Central memory CD8-positive, alpha-beta T cell (primary cell): ENCODE results near the gene ZSWIM7.
A peak's percentile ranks its signal among the peaks of the same experiment; 100 is the strongest.

Experiments used
- ATAC-seq: fragments of 150-1000 bp; cut with Tn5 transposase; replicated peaks from 2 replicates; pipeline ENCODE4 v1.10.0; 2022; ENCODE audit warnings: mild to moderate bottlenecking, moderate FRiP score, moderate number of reproducible peaks; ENCODE audit not compliant: poor library complexity, severe bottlenecking; ENCODE audit errors: extremely low read depth
- DNase-seq, 2 donors: peaks; one replicate each; pipeline ENCODE4 v3.0.0; 2021; ENCODE audit warnings: low spot score in 2 of 2
- H3K27ac Mint-ChIP-seq: one replicate; pipeline ENCODE4 v1.8.0; 2022; ENCODE audit warnings: low read depth, mild to moderate bottlenecking, moderate library complexity, mixed read lengths
- H3K27me3 Mint-ChIP-seq: one replicate; pipeline ENCODE4 v1.8.0; 2022; ENCODE audit warnings: mixed read lengths
- H3K36me3 Mint-ChIP-seq: one replicate; pipeline ENCODE4 v1.8.0; 2022; ENCODE audit warnings: mild to moderate bottlenecking, moderate library complexity, mixed read lengths; ENCODE audit not compliant: insufficient read depth
- H3K4me1 Mint-ChIP-seq: one replicate; pipeline ENCODE4 v1.8.0; 2022; ENCODE audit warnings: mixed read lengths
- H3K4me3 Mint-ChIP-seq: one replicate; pipeline ENCODE4 v1.8.0; 2022; ENCODE audit warnings: mild to moderate bottlenecking, moderate library complexity, mixed read lengths
- H3K9me3 Mint-ChIP-seq: one replicate; pipeline ENCODE4 v1.8.0; 2022; ENCODE audit warnings: mixed read lengths

The ZSWIM7 gene

DNA sequence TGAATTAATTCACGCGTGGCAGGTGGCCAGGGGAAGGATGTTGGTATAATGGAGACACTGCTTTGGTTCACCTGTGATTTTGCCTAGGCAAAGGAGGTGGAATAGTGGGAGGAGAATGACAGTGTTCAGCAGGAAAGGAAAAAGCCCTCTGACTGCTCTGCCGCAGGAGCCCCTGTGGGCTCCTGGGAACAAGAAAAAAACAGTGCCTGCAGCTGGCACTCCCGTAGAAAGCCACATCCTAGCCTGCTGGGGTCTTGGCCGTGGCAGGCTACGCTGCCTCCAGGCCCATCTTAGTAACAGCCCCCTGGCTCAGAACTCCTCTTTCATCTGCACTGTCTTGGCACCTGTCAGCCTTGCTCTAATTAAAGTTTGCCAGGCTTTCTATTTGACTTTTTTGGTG is 34.0 kb downstream of the ZSWIM7 start:
- no peaks in the 10 kb centered on the region for H3K9me3 Mint-ChIP-seq
- no peak overlapping the region for H3K4me3 Mint-ChIP-seq
- peaks cover 32% of the 10 kb centered on the region for H3K27me3 Mint-ChIP-seq
- no peaks in the 10 kb centered on the region for H3K36me3 Mint-ChIP-seq
- no peak for DNase-seq
- ATAC-seq, result no peak
- no peak overlapping the region for H3K27ac Mint-ChIP-seq
- H3K4me1 Mint-ChIP-seq, result no peaks in the 10 kb centered on the region

DNA sequence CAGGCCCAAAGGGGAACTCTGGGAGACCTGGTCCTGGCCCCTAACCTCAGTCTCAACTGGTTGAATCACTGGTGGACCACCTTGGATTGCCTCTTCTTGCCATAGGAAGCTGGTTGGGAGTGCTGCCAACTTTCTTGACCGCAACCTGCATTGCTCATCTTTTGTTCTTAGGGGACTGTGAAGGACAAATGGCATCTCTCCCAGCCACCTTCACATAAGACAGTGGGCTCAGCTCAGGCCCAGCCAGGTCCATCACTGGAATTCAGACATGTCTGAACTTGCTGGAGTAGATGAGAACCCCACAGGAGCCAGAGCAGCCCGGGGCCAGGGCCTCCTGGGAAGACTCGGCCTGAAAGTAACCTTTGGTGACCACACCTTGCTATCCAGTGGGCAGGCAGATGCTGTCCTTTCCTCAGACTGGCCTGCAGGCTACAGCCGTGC is 35.8 kb downstream of the ZSWIM7 start:
- no peaks in the 10 kb centered on the region for H3K9me3 Mint-ChIP-seq
- H3K4me3 Mint-ChIP-seq, result no peak overlapping the region
- no peaks in the 10 kb centered on the region for H3K36me3 Mint-ChIP-seq
- no peak for DNase-seq
- no peak overlapping the region for H3K27ac Mint-ChIP-seq
- no peak for ATAC-seq
- H3K27me3 Mint-ChIP-seq, result peaks cover 32% of the 10 kb centered on the region
- H3K4me1 Mint-ChIP-seq, result peaks cover 5% of the 10 kb centered on the region

DNA sequence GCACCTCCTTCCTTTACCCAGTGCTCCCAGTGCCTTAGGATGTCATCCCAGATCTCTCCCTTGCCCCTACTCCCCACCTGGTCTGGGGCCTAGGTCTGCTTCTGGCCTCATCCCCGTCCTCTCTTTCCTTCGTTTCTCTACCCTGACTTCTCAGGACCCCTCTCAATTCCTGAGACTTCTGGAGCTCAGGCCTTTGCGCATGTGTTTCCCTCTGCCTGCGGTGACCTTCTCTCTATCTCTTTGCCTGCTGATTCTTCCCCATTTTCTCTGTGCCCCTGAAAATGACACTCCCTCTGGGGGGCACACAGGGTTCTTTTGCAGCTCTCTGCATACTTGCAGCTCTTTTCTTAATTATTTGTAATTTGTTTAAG is 41.0 kb downstream of the ZSWIM7 start:
- Mint-ChIP-seq H3K27me3 (no peaks in the 10 kb centered on the region), H3K9me3 (no peaks in the 10 kb centered on the region), H3K4me3 (no peak overlapping the region), H3K4me1 (peaks cover 9% of the 10 kb centered on the region), H3K36me3 (no peaks in the 10 kb centered on the region), H3K27ac (peak overlapping the region; percentile 3)
- DNase-seq (no peak), ATAC-seq (no peak)

DNA sequence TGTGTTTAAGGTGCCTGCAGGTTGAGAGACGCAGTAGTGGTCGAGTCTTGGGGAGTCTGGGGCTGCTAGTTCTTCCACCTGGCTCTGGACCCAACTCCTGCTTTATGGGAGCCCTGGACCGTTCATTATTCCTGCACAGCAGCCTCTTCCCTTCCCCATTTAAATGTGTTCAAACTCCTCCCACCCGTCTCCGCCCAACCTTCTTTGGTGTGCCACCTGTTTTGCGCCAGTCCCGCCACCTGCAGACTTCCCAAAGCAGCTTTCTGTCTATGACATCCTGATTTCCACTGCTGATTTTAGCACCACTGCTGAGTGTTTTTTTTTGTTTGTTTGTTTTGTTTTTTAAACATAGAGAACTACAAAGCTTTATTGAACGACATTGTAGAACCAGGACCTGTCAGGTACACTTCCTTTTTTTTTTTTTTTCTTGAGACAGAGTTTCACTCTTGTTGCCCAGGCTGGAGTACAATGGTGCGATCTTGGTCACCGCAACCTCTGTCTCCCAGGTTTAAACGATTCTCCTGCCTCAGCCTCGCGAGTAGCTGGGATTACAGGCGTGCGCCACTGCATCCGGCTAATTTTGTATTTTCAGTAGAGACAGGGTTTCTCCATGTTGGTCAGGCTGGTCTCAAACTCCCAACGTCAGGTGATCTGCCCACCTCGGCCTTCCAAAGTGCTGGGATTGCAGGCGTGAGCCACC is 41.7 kb downstream of the ZSWIM7 start:
- Mint-ChIP-seq H3K36me3 (no peaks in the 10 kb centered on the region), H3K4me1 (peaks cover 9% of the 10 kb centered on the region), H3K9me3 (no peaks in the 10 kb centered on the region), H3K27ac (no peak overlapping the region), H3K27me3 (no peaks in the 10 kb centered on the region), H3K4me3 (no peak overlapping the region)
- no peak for DNase-seq
- no peak for ATAC-seq

DNA sequence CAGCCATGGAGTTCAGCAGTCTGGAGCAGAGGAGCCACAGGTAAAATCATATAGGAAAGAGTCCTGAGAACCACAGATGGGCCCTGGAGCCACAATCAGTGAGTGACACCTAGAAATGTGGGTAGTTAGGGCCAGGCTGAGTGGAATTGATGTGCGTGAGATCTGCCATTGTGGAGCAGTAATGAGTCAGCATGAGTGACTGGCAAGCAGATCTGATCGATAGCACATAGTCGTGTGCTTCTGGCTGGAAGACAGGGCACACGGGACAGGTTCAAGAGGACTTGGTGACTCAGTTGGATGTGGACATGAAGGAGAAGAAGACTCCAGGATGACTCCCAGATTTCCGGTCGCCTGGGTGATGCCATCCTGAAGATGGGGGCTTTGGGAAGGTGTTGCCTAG is 42.3 kb downstream of the ZSWIM7 start:
- no peaks in the 10 kb centered on the region for H3K27me3 Mint-ChIP-seq
- H3K4me1 Mint-ChIP-seq, result peaks cover 9% of the 10 kb centered on the region
- H3K4me3 Mint-ChIP-seq, result no peak overlapping the region
- H3K36me3 Mint-ChIP-seq, result no peaks in the 10 kb centered on the region
- no peak for ATAC-seq
- no peak for DNase-seq
- no peaks in the 10 kb centered on the region for H3K9me3 Mint-ChIP-seq
- no peak overlapping the region for H3K27ac Mint-ChIP-seq

DNA sequence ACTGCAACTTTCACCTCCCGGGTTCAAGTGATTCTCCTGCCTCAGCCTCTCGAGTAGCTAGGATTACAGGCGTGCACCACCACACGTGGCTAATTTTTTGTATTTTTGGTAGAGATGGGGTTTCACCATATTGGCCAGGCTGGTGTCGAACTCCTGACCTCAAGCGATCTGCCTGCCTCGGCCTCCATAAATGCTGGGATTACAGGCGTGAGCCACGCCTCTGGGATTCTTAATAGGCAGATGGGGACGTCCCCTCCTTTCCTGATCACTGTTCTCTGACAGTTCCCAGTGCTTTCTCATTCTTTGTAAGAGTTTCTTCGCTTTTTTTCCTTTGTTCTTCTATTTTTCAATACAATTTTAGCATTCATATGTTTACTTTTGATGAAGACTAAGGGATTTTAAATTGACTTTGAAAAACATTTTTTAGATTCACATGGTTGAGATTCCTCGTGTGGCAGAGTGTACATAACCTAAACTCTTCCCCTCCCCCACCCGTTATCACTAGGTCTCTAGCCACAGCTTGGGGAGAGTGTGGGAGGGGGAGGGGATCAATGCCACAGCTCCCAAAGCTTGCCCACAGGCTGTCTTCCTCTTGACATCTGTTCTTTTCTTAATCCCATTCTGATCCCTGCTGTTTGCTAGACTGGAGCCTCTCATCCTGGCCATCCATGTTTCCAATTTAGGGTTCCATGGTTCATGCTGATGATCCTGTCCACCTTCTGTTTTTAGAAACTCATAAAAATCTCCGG is 43.5 kb downstream of the ZSWIM7 start:
- H3K36me3 Mint-ChIP-seq, result no peaks in the 10 kb centered on the region
- no peak overlapping the region for H3K4me3 Mint-ChIP-seq
- H3K9me3 Mint-ChIP-seq, result no peaks in the 10 kb centered on the region
- ATAC-seq (no peak), DNase-seq (no peak)
- H3K27me3 Mint-ChIP-seq, result no peaks in the 10 kb centered on the region
- peaks cover 9% of the 10 kb centered on the region for H3K4me1 Mint-ChIP-seq
- H3K27ac Mint-ChIP-seq, result no peak overlapping the region

DNA sequence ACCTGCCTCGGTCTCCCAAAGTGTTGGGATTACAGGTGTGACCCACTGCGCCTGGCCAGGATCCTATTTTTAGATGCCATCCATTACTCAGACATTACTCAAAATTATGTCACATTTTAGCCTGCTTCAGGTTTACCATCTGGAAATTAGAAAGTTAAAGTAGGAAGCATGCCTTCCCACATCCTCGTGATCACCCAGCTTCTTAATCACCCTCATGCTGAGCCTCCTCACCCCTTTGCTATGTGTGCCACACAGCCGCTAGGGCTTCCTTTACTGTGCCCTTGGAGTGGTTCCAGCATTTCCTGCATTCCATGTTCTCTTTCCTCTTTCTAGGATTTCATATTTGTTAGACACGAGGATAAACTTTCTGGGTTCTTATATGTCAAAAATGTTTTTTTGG is 45.3 kb downstream of the ZSWIM7 start:
- ATAC-seq (no peak), DNase-seq (no peak)
- H3K36me3 Mint-ChIP-seq, result no peaks in the 10 kb centered on the region

DNA sequence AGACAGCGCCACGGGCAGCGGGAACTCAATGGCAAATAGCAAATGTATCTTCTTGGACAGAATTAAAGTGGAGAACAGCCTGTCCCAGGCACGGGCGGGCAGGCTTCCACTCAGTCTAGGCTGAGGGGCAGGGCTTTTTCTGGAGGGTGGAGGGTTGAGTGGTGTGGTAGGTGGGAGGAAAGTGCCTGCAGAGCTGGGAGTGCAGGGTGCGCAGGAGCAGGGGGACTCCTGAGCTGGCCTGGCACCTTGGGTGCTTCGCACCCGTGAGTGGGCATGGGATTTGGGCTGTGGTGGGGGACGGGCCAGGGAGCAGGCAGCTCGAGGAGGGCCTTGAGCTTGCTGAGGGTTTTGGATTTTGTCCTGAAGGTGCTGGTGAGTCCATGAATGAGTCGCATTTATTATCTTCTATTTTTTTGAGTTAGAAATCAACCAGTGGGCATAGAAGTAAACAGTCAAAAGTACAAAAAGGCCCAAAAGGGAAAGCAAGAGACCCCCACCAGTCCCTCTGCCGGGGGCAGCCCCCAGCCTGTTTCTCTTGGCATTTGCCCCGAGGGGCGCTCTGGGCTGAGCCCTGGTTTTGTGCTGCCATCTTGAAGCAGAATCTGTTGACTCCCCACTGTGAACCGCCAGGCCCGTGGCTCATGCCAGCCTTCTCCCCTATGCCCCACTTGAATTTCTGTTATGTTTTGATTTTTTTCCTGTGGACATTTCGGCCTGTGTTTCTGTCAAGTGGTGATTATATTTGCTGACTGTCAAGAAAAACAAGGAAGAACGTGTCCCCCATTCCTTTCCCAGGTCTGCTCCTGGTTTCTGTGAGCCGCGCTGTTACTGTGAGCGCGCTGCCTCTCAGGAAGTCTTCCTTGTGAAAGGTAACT is 46.4 kb downstream of the ZSWIM7 start:
- Mint-ChIP-seq H3K36me3 (no peaks in the 10 kb centered on the region), H3K9me3 (no peaks in the 10 kb centered on the region), H3K4me1 (no peaks in the 10 kb centered on the region), H3K27ac (no peak overlapping the region), H3K4me3 (no peak overlapping the region), H3K27me3 (no peaks in the 10 kb centered on the region)
- ATAC-seq, result no peak
- no peak for DNase-seq

More for the DNA sequence above, 45.3 kb downstream of the ZSWIM7 start:
- Mint-ChIP-seq H3K4me1 (peaks cover 9% of the 10 kb centered on the region), H3K9me3 (no peaks in the 10 kb centered on the region), H3K27ac (no peak overlapping the region), H3K27me3 (no peaks in the 10 kb centered on the region), H3K4me3 (no peak overlapping the region)

DNA sequence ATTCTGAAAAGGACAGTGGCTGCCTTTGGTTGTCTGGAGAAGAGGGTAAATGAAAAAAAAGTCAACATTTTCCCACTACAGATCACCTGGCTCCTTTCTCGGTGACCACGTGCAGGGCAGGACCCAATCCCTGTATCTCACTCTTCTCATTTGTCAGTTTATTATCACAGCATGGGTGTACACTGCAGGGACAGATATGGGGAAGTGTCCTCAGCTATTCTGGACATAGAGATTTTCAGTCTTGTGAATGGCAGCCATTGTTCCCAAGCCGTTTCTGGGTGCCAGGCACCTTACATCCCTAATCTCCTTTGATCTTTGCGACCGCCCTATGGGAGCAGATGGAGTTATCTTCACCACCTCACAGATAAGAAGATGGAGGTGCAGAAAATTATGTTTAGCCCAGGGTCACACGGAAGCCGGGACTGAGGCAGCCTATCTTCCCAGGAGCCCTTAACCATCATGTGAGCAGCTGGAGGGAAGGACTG is 47.4 kb downstream of the ZSWIM7 start:
- ATAC-seq, result no peak
- H3K27ac Mint-ChIP-seq, result no peak overlapping the region

DNA sequence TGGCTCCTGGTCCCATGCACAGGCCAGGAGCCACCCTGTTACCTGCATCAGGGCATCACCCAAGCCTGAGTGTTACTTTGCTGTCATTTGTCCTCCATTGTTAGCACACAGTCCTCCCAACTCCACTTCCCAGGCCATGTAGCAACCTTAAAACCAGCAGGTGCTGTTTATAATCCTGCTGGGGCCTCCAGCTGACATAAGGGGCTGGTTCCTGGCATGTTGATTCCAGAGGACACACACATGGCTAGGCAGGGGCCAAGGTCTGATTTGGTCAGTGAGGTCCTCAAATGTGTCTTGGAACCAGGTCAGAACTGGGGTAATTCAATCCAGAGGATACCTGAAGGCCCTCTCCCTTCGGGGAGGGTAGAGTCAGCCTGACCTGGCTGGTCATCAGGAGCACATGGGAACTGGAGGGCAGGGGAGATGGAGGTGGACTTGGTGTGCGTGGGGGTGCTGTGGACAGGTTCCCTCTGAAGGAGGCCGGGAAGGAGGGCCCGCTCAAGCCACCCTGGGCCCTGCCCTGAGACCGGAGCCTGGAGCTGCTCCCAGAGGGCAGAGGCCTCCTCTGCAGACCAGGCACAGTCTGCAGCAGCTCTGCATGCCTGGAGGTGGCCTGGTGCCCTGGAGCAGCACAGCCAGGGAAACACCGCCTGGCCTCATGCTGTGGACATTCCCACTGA is 48.0 kb downstream of the ZSWIM7 start:
- Mint-ChIP-seq H3K4me3 (no peak overlapping the region), H3K27me3 (peaks cover 6% of the 10 kb centered on the region), H3K36me3 (no peaks in the 10 kb centered on the region), H3K27ac (no peak overlapping the region), H3K9me3 (no peaks in the 10 kb centered on the region), H3K4me1 (no peaks in the 10 kb centered on the region)
- ATAC-seq, result no peak
- DNase-seq, result no peak

More for the DNA sequence above, 47.4 kb downstream of the ZSWIM7 start:
- no peaks in the 10 kb centered on the region for H3K27me3 Mint-ChIP-seq
- no peaks in the 10 kb centered on the region for H3K9me3 Mint-ChIP-seq
- H3K36me3 Mint-ChIP-seq, result no peaks in the 10 kb centered on the region
- H3K4me3 Mint-ChIP-seq, result no peak overlapping the region
- no peak for DNase-seq
- H3K4me1 Mint-ChIP-seq, result no peaks in the 10 kb centered on the region

DNA sequence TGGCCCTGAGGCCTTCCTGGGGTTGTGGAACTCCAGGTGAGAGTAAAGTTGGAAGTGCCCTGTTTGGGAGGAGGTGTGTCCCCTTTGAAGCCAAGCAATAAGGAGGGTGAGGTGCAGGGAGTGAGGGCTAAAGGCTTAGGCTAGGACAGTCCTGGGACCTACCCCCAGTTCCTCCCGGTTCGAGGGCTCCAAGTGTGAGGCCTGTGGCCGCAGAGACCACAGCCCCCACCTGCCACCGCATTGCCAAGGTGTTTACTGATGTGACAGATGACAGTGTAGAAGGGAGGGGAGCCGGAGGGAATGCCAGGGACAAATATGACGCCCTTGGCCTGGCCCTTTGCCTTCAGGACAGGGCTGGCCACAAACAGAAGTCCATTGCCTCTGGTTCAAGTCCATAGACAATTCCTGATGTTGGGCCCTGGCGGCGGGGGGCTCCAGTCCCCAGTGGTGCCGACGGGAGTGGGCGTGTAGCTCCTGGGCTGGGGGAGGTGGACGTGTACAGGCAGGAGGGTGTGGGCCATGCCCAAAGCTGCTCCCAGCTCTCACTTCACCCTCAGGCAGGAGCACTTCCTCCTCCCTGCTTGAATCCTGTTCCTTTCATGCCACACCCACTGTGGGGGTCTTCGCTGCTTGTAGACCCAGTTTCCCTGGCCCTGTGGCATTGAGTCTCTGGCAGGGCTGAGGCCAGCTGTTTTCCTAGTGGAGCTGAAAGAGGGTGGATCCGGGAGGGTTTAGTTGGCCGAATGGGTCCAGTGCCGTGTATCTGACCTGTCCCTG is 51.3 kb downstream of the ZSWIM7 start:
- DNase-seq, result no peak
- peaks cover 7% of the 10 kb centered on the region for H3K4me1 Mint-ChIP-seq
- no peak for ATAC-seq
- peaks cover 27% of the 10 kb centered on the region for H3K27me3 Mint-ChIP-seq
- no peak overlapping the region for H3K4me3 Mint-ChIP-seq
- no peaks in the 10 kb centered on the region for H3K9me3 Mint-ChIP-seq
- no peak overlapping the region for H3K27ac Mint-ChIP-seq
- H3K36me3 Mint-ChIP-seq, result no peaks in the 10 kb centered on the region
